K562 (cell line): ENCODE results near the gene SLC26A6. TPM values are rescaled to one million over a fixed set of nuclear protein-coding genes. Genes with fewer than 3 reads are reported as not detected.

ENCODE experiments used
- CBFA2T3 ChIP-seq: fragments of 450-650 bp; IDR thresholded peaks from 2 replicates; pipeline ENCODE4 v1.6.1; 2017
- CC2D1A ChIP-seq: fragments of 450-650 bp; IDR thresholded peaks from 2 replicates; pipeline ENCODE4 v1.6.1; 2017; ENCODE audit warnings: mild to moderate bottlenecking
- CSDE1 ChIP-seq, 2 experiments: fragments of 450-650 bp; IDR thresholded peaks; 2 replicates each; pipeline ENCODE4 v1.6.1; 2016; ENCODE audit warnings: mild to moderate bottlenecking in 1 of 2
- FOS ChIP-seq: IDR thresholded peaks from 3 replicates; pipeline ENCODE4 v1.6.1; 2011; ENCODE audit not compliant: insufficient read length; ENCODE audit errors: extremely low read depth
- JUND ChIP-seq, 2 experiments: IDR thresholded peaks; 2 replicates in 1 of 2; 3 replicates in 1 of 2; pipeline ENCODE4 v1.6.1; 2011; ENCODE audit warnings: borderline replicate concordance in 2 of 2, low read depth in 2 of 2, low read length in 2 of 2, improper control_type of control experiment in 1 of 2, missing biosample characterization in 1 of 2, missing genetic modification characterization in 1 of 2, missing genetic modification reagents in 1 of 2
- KLF1 ChIP-seq: fragments of 450-650 bp; IDR thresholded peaks from 2 replicates; pipeline ENCODE4 v1.6.1; 2016; ENCODE audit warnings: missing genetic modification characterization, missing compliant biosample characterization
- RBM14 ChIP-seq: fragments of 200-400 bp; formaldehyde crosslinking; IDR thresholded peaks from 2 replicates; pipeline ENCODE4 v1.6.1; 2018; ENCODE audit warnings: low read depth, mild to moderate bottlenecking, low read length, moderate library complexity, borderline replicate concordance; ENCODE audit not compliant: insufficient read depth
- RCOR1 ChIP-seq, 2 experiments: IDR thresholded peaks; 2 replicates each; pipeline ENCODE4 v1.6.1; 2012; ENCODE audit warnings: low read depth in 2 of 2, low read length in 2 of 2, borderline replicate concordance in 1 of 2, improper control_type of control experiment in 1 of 2
- RFX7 ChIP-seq: fragments of 250-450 bp; sonication (Bioruptor Pico); IDR thresholded peaks from 2 replicates; pipeline ENCODE4 v1.5.1; 2021; ENCODE audit warnings: mild to moderate bottlenecking
- ZC3H11A ChIP-seq: IDR thresholded peaks from 2 replicates; pipeline ENCODE4 v1.6.1; 2012; ENCODE audit warnings: low read depth, low read length, improper control_type of control experiment
- ZNF274 ChIP-seq: IDR thresholded peaks from 2 replicates; pipeline ENCODE4 v1.6.1; 2011; ENCODE audit warnings: low read depth, mild to moderate bottlenecking, low read length, moderate library complexity, borderline replicate concordance
- polyA plus RNA-seq, 8 experiments: library from polyadenylated mRNA; depleted of rRNA in 4 of 8; stranded (reverse) in 5 of 8; unstranded in 3 of 8; fragments of >200 nt; fragmentation: Nextera tagmentation in 2 of 8; fragmentation: Illumina TruSeq in 1 of 8; extraction: Ambion mirVana in 2 of 8; extraction: Trizol in 1 of 8; gene quantifications; 2 replicates each; pipeline versions ENCODE4 v1.2.1 to v1.2.3, GENCODE V29; 2011 to 2014; ENCODE audit warnings: inconsistent platforms in 1 of 8, missing spikeins in 1 of 8
- total RNA-seq, 7 experiments: library from RNA; depleted of rRNA in 6 of 7; stranded (reverse); fragments of >200 nt in 6 of 7; fragmentation: Illumina TruSeq in 2 of 7; extraction: Trizol in 2 of 7; gene quantifications; 2 replicates each; pipeline versions ENCODE4 v1.2.1 to v1.2.3, GENCODE V29; 2011 to 2021; ENCODE audit warnings: low replicate concordance in 1 of 7
- TF ChIP-seq, protein P1 (sequence below): sonication (generic); IDR thresholded peaks from 2 replicates; pipeline ENCODE4 v1.6.1; 2016
- TF ChIP-seq, protein P2 (sequence below): sonication (generic); formaldehyde crosslinking; IDR thresholded peaks from 2 replicates; pipeline ENCODE4 v1.4.0; 2020; ENCODE audit warnings: mild to moderate bottlenecking, missing genetic modification reagents
- TF ChIP-seq, protein P3 (sequence below): fragments of 450-650 bp; formaldehyde crosslinking; IDR thresholded peaks from 2 replicates; pipeline ENCODE4 v1.4.0; 2020; ENCODE audit warnings: mild to moderate bottlenecking, moderate library complexity
- TF ChIP-seq, protein P4 (sequence below): sonication (generic); formaldehyde crosslinking; IDR thresholded peaks from 2 replicates; pipeline ENCODE4 v1.8.1; 2022; ENCODE audit warnings: missing genetic modification reagents
- TF ChIP-seq, protein P5 (sequence below): conservative IDR thresholded peaks from 2 replicates; pipeline ENCODE4 v1.6.1; 2011; ENCODE audit warnings: low read depth, mild to moderate bottlenecking, low read length; ENCODE audit not compliant: control insufficient read depth
- TF ChIP-seq, protein P6 (sequence below): fragments of 450-650 bp; formaldehyde crosslinking; IDR thresholded peaks from 2 replicates; pipeline ENCODE4 v1.4.0; 2022; ENCODE audit warnings: missing genetic modification characterization

The SLC26A6 gene
- total and polyA plus RNA-seq, 9 of the 15 experiments (the other 6 are each of a cell fraction or from before 2014, with no cell fraction given), result 2.1 to 27.2 (median 14.8) TPM

DNA sequence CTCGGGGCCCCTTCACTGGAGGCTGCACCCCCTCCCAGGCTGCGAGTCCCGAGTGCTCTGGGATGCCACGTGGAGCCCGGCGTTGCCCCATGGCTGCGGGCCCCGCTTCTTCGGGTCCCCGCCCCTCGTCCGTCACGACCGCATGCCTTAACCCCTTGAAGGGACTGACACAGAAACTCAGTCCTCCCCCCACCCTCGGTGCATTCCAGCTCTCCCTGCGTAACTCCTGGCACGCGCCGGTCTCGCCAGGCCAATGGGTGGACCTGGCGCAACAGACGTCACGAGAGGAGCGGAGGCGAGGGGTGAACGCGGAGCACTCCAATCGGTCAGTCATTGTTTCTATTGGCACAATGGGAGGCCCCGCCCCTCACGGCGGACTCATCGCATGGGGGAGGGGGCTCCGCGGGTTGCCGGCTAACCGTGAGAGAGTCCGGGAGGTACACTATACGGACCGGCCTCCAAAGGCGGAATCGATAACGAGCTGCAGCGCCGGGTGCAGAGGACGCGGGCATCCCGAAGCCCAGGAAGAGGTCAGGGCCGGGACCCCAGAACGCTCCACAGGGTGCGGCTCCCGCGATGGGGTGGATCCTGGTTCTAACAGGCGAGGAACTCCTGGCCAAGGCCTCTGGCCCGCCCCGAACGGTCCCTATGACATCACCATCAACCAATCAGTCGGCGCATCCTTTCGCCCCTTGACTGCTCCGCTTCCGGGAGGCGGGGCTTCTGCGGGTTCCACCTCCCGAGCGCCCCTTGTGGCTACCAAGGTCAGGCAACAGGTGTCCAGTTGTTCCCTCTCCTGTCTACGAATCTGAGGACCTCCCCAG, 28.4 kb upstream of the SLC26A6 start (continued):
- TF ChIP-seq, protein P1, sequence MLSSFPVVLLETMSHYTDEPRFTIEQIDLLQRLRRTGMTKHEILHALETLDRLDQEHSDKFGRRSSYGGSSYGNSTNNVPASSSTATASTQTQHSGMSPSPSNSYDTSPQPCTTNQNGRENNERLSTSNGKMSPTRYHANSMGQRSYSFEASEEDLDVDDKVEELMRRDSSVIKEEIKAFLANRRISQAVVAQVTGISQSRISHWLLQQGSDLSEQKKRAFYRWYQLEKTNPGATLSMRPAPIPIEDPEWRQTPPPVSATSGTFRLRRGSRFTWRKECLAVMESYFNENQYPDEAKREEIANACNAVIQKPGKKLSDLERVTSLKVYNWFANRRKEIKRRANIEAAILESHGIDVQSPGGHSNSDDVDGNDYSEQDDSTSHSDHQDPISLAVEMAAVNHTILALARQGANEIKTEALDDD, result no peak
- TF ChIP-seq RFX7 (CRISPR knock-in tag) (no peak), CSDE1 (IDR thresholded peaks at IDR 0.05) (no peak), RCOR1 (IDR thresholded peaks at IDR 0.05; ENCODE audit: borderline replicate concordance in 1 of 2, low read depth in 2 of 2, low read length in 2 of 2) (0 out of 4 replicates have a peak, but pooled peaks of 1 of the 2 experiments have one; percentile 2), FOS (peak; percentile 41), KLF1 (peak; percentile 60; the same call in 1 of the 2 replicates), JUND (IDR thresholded peaks at IDR 0.05; ENCODE audit: borderline replicate concordance, low read depth, low read length) (peak; percentile 91), JUND (tag; IDR thresholded peaks at IDR 0.05; ENCODE audit: borderline replicate concordance, low read depth, low read length) (peak; percentile 90; the same call in 2 of the 3 replicates), CC2D1A (no peak), CBFA2T3 (no peak), ZNF274 (no peak), RBM14 (no peak), ZC3H11A (no peak)
- TF ChIP-seq, protein P2, sequence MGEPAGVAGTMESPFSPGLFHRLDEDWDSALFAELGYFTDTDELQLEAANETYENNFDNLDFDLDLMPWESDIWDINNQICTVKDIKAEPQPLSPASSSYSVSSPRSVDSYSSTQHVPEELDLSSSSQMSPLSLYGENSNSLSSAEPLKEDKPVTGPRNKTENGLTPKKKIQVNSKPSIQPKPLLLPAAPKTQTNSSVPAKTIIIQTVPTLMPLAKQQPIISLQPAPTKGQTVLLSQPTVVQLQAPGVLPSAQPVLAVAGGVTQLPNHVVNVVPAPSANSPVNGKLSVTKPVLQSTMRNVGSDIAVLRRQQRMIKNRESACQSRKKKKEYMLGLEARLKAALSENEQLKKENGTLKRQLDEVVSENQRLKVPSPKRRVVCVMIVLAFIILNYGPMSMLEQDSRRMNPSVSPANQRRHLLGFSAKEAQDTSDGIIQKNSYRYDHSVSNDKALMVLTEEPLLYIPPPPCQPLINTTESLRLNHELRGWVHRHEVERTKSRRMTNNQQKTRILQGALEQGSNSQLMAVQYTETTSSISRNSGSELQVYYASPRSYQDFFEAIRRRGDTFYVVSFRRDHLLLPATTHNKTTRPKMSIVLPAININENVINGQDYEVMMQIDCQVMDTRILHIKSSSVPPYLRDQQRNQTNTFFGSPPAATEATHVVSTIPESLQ (CRISPR knock-in tag), result 0 out of 2 replicates have a peak, but pooled peaks have one; percentile 9
- TF ChIP-seq, protein P3, sequence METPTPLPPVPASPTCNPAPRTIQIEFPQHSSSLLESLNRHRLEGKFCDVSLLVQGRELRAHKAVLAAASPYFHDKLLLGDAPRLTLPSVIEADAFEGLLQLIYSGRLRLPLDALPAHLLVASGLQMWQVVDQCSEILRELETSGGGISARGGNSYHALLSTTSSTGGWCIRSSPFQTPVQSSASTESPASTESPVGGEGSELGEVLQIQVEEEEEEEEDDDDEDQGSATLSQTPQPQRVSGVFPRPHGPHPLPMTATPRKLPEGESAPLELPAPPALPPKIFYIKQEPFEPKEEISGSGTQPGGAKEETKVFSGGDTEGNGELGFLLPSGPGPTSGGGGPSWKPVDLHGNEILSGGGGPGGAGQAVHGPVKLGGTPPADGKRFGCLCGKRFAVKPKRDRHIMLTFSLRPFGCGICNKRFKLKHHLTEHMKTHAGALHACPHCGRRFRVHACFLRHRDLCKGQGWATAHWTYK (CRISPR knock-in tag), result peak; percentile 53; the same call in 1 of the 2 replicates
- TF ChIP-seq, protein P4, sequence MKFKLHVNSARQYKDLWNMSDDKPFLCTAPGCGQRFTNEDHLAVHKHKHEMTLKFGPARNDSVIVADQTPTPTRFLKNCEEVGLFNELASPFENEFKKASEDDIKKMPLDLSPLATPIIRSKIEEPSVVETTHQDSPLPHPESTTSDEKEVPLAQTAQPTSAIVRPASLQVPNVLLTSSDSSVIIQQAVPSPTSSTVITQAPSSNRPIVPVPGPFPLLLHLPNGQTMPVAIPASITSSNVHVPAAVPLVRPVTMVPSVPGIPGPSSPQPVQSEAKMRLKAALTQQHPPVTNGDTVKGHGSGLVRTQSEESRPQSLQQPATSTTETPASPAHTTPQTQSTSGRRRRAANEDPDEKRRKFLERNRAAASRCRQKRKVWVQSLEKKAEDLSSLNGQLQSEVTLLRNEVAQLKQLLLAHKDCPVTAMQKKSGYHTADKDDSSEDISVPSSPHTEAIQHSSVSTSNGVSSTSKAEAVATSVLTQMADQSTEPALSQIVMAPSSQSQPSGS (CRISPR knock-in tag), result peak; percentile 80
- TF ChIP-seq, protein P5, sequence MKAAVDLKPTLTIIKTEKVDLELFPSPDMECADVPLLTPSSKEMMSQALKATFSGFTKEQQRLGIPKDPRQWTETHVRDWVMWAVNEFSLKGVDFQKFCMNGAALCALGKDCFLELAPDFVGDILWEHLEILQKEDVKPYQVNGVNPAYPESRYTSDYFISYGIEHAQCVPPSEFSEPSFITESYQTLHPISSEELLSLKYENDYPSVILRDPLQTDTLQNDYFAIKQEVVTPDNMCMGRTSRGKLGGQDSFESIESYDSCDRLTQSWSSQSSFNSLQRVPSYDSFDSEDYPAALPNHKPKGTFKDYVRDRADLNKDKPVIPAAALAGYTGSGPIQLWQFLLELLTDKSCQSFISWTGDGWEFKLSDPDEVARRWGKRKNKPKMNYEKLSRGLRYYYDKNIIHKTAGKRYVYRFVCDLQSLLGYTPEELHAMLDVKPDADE, result no peak
- TF ChIP-seq, protein P6, sequence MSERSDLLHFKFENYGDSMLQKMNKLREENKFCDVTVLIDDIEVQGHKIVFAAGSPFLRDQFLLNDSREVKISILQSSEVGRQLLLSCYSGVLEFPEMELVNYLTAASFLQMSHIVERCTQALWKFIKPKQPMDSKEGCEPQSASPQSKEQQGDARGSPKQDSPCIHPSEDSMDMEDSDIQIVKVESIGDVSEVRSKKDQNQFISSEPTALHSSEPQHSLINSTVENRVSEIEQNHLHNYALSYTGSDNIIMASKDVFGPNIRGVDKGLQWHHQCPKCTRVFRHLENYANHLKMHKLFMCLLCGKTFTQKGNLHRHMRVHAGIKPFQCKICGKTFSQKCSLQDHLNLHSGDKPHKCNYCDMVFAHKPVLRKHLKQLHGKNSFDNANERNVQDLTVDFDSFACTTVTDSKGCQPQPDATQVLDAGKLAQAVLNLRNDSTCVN (CRISPR knock-in tag), result no peak
